Middle frontal gyrus (tissue), 1 donor: Measurements from ENCODE around the gene MAD2L1BP.
"Not testable (repeated sequence)": the region's sequence is repeated elsewhere in the genome, so short reads cannot be mapped to it uniquely, and the experiment has no call there.

Experiments
- DNase-seq: peaks from one replicate; pipeline ENCODE4 v3.0.0-alpha.2; 2015; ENCODE audit warnings: low spot score; ENCODE audit errors: extremely low spot score

Gene MAD2L1BP

GRCh38 chr6:43627008-43627825, 8.4 kb upstream of the MAD2L1BP start:
- no peak for DNase-seq

GRCh38 chr6:43628393-43629103, 7.1 kb upstream of the MAD2L1BP start:
- no peak for DNase-seq

GRCh38 chr6:43629104-43629504, 6.5 kb upstream of the MAD2L1BP start, which contains the start of gene GTPBP2:
TSS of gene GTPBP2 (minus strand) at chr6:43629264. CDS start at chr6:43629162, 102 bp downstream.
- peak; percentile 99 for DNase-seq

- peak; percentile 82 for DNase-seq
Observed at GRCh38 chr6:43629505-43630300, 5.9 kb upstream of the MAD2L1BP start.

GRCh38 chr6:43630980-43631619, 4.5 kb upstream of the MAD2L1BP start:
- DNase-seq: no peak

- DNase-seq: not testable (repeated sequence)
Observed at GRCh38 chr6:43633002-43633401, 2.6 kb upstream of the MAD2L1BP start.

- no peak for DNase-seq
Observed at GRCh38 chr6:43634702-43635303, 837 bp upstream of the MAD2L1BP start.

GRCh38 chr6:43636308-43636659, 644 bp downstream of the MAD2L1BP start:
- no peak for DNase-seq

- DNase-seq: no peak
Observed at GRCh38 chr6:43639984-43640800, 4.6 kb downstream of the MAD2L1BP start.

GRCh38 chr6:43644940-43645612, 9.4 kb downstream of the MAD2L1BP start, which contains the start of gene RSPH9:
TSS of gene RSPH9 (plus strand) at chr6:43645036. CDS start at chr6:43645099, 63 bp downstream.
- no peak for DNase-seq

GRCh38 chr6:43645613-43645964, 9.9 kb downstream of the MAD2L1BP start:
- no peak for DNase-seq

GRCh38 chr6:43647613-43648012, 12.0 kb downstream of the MAD2L1BP start:
- DNase-seq: no peak

GRCh38 chr6:43648248-43648647, 12.6 kb downstream of the MAD2L1BP start:
- no peak for DNase-seq

- DNase-seq: not testable (repeated sequence)
Observed at GRCh38 chr6:43652822-43653221, 17.2 kb downstream of the MAD2L1BP start.

GRCh38 chr6:43657221-43657802, 21.7 kb downstream of the MAD2L1BP start:
- no peak for DNase-seq

GRCh38 chr6:43658161-43658560, 22.5 kb downstream of the MAD2L1BP start:
- DNase-seq: no peak

GRCh38 chr6:43662948-43663347, 27.3 kb downstream of the MAD2L1BP start:
- DNase-seq: not testable (repeated sequence)

GRCh38 chr6:43665376-43665775, 29.7 kb downstream of the MAD2L1BP start:
- DNase-seq: no peak
